Ecto neural progenitor cell (in vitro differentiated cells): ENCODE measurements around the gene SELP.
"Not testable (repeated sequence)": the region's sequence is repeated elsewhere in the genome, so short reads cannot be mapped to it uniquely, and the experiment has no call there.

ENCODE experiments used
- DNase-seq: peaks from one replicate; pipeline ENCODE4 v3.0.0-alpha.2; 2018; ENCODE audit warnings: low spot score

Gene SELP

DNA sequence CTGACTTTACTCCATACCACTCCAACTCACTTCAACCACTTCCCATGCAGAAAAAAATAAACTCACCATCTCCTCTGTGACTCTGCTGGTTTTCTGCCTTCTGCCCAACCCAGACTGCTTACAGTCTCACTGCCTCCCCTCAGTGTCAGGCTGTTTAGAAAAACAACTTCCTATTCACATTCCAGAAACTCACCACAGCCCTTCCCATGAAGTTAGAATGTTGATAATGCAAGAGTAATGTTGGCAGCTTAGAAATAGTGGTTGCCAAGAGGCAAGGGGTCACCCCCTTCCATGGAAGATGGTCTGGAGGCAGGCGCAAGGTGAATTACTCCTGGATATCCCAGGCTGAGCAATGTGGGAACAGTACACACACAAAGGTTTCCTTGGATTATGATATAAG, at the start of gene SELP:
SELP (minus strand) TSS at position 119 of the 400 bp plus-strand sequence; CDS start at position 69, 50 bp downstream.
- DNase-seq, result no peak

DNA sequence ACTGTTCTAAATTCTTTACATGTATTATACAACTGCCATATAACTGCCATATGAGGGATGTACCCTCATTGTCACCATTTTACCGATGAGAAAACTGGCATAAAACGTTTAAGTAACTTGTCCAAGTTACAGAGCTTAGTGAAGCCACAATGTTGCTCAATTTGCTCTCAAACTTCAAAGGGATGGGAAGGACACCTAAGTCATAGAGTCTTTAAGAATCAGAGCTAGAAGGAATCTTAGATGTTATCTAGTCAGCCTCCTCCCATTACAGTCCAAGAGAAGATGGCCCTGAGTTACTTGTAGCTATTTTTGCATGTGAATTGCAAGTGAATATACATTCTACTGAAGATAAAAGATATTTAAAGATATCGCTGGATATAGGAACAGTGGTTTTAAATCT, 49.8 kb upstream of the SELP start:
- no peak for DNase-seq

- no peak for DNase-seq
Observed at GRCh38 chr1:169676001-169676400, 46.1 kb upstream of the SELP start.

- DNase-seq, result no peak
Observed at GRCh38 chr1:169670836-169671235, 40.9 kb upstream of the SELP start.

DNA sequence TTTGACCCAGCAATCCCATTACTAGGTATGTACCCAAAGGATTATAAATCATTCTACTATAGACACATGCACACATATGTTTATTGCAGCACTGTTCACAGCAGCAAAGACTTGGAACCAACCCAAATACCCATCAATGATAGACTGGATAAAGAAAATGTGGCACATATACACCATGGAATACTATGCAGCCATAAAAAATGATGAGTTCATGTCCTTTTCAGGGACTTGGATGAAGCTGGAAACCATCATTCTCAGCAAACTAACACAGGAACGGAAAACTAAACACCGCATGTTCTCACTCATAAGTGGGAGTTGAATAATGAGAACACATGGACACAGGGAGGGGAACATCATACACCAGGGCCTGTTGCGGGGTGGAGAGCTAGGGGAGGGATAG, 40.3 kb upstream of the SELP start:
- DNase-seq, result not testable (repeated sequence)

DNA sequence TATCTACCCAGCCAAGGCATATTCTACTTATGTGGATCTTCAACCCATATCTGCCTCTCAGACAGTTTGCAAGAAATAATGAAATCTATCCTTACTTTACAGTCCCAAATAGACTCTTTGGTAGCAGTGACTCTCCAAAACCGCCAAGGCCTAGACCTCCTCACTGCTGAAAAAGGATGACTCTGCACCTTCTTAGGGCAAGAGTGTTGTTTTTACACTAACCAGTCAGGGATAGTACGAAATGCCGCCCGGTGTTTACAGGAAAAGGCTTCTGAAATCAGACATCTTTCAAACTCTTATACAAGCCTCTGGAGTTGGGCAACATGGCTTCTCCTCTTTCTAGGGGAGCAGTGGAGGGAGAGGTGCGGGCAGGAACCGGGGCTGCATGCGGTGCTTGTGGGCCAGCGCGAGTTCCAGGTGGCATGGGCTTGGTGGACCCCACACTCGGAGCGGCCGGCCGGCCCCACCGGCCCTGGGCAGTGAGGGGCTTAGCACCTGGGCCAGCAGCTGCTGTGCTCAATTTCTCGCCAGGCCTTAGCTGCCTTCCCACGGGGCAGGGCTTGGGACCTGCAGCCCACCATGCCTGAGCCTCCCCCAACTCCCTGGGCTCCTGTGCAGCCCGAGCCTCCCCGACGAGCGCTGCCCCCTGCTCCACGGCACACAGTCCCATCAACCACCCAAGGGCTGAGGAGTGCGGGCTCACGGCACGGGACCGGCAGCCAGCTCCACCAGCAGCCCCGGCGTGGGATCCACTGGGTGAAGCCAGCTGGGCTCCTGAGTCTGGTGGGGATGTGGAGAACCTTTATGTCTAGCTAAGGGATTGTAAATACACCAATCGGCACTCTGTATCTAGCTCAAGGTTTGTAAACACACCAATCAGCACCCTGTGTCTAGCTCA, 38.0 kb upstream of the SELP start:
- not testable (repeated sequence) for DNase-seq

DNA sequence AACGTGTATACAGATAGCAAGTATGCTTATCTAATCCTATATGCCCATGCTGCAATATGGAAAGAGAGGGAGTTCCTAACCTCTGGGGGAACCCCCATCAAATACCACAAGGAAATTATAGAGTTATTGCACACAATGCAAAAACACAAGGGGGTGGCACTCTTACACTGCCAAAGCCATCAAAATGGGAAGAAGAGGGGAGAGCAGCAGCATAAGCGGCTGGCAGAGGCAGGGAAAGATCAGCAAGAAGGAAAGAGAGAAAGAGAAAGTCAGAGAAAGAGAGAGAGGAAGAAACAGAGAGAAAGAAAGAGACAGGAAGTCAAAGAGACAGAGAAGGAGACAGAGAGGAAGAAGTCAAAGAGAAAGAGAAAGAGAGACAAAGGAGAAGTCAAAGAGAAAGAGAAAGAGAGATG, 37.3 kb upstream of the SELP start:
- DNase-seq, result not testable (repeated sequence)

- not testable (repeated sequence) for DNase-seq
Observed at GRCh38 chr1:169662680-169663079, 32.8 kb upstream of the SELP start.

DNA sequence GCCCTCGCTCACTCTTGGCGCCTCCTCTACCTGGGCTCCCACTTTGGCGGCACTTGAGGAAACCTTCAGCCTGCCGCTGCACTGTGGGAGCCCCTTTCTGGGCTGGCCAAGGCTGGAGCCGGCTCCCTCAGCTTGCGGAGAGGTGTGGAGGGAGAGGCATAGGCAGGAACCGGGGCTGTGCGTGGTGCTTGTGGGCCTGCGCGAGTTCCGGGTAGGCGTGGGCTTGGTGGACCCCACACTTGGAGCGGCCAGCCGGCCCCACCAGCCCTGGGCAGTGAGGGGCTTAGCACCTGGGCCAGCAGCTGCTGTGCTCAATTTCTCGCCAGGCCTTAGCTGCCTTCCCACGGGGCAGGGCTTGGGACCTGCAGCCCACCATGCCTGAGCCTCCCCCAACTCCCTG, 31.1 kb upstream of the SELP start:
- DNase-seq, result not testable (repeated sequence)

DNA sequence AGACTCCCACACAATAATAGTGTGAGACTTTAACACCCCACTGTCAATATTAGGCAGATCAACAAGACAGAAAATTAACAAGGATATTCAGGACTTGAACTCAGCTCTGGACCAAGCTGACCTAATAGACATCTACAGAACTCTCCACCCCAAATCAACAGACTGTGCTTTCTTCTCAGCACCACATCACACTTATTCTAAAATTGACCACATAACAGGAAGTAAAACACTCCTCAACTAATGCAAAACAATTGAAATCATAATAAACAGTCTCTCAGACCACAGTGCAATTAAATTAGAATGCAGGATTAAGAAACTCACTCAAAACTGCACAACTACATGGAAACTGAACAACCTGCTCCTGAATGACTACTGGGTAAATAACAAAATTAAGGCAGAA, 28.9 kb upstream of the SELP start:
- DNase-seq, result not testable (repeated sequence)

DNA sequence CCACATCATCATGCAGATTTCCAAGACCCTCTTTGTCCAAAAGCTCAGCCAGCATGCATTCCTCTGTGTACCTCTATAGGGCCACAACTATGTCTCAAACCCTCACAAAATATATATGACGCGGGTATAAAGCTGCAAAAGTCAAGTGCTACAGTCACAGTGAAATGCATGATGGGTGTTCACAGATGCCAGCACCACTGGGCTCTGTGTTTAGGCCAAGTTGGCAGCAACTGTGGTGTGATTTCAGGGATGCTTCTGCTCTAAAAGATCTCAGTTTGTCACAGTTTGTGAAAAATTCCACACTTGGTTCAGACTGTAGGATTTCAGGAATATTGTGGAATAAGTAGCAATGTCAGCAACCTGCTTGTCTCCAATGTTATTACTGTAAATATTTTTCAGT, 23.9 kb upstream of the SELP start:
- DNase-seq, result no peak

GRCh38 chr1:169651035-169651434, 21.1 kb upstream of the SELP start:
- DNase-seq, result no peak

DNA sequence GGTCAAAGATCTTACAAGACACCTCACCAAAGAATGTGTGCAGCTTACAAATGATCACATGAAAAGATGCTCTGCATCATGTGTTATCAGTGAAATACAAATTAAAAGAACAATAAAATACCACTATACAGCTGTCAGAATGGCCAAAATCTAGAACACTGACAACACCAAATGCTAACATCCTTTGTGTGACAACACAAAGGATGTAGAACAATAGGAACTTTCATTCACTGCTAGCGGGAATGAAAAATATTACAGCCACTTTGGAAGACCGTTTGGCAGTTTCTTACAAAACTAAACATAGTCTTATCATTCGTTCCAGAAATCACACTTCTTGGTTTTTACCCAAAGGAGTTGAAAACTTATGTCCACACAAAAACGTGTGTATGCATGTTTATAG, 20.6 kb upstream of the SELP start:
- DNase-seq, result no peak

DNA sequence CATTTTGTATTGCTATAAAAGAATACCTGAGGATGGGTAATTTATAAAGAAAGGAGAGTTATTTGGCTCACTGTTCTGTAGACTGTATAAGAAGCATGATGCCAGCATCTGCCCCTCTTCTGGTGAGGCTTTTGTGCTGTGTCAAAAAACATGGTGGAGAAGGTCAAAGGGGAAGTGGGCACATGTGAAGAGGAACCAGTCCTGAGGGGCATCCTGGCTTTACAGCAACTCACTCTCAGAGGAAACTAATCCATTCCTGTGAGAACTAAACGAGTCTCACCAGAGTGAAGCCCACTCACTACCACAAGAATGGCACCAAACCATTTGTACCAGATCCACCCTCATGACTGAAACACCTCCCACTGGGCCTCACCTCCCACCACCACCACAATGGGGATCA, 18.8 kb upstream of the SELP start:
- no peak for DNase-seq

GRCh38 chr1:169648187-169648586, 18.3 kb upstream of the SELP start:
- DNase-seq, result no peak

DNA sequence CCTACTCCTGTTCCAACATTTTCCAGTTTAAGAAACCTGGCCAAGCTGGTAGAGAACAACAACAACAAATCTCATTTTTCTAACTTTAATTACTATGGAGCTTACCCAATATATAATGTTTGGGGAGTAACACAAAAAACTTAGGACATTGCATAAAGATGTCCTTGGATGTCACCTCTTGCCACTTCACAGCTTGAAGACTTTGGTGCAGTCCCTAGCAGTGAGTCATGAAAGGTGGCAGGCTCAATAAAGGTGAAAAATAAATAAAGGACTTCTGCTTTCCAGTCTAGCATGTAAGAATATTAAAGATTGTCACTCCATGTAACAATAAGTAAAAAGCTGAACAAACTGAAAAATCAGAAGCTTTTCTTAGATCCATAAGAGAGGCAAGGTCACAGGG, 17.6 kb upstream of the SELP start:
- no peak for DNase-seq

GRCh38 chr1:169644297-169644696, 14.4 kb upstream of the SELP start:
- DNase-seq, result no peak

DNA sequence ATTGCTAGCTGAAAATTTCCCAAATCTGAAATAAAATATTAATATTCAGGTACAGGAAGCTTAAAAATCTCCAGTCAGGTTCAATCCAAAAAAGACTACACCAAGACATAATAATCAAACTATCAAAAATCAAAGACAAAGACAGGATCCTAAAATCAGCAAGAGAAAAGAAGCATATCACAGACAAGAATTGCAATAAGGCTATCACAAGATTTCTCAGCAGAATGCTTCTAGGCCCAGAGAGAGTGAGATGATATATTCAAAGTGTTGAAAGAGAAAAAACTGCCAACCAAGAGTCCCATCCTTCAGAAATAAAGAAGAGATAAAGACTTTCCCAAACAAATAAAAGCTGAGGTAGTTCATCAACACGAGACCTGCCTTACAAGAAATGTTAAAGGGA, 5.0 kb upstream of the SELP start:
- no peak for DNase-seq

- no peak for DNase-seq
Observed at GRCh38 chr1:169634145-169634544, 4.2 kb upstream of the SELP start.

GRCh38 chr1:169631249-169631648, 1.3 kb upstream of the SELP start:
- DNase-seq, result no peak

- no peak for DNase-seq
Observed at GRCh38 chr1:169624912-169625311, 5.0 kb downstream of the SELP start.

GRCh38 chr1:169624122-169624521, 5.8 kb downstream of the SELP start:
- DNase-seq, result no peak

DNA sequence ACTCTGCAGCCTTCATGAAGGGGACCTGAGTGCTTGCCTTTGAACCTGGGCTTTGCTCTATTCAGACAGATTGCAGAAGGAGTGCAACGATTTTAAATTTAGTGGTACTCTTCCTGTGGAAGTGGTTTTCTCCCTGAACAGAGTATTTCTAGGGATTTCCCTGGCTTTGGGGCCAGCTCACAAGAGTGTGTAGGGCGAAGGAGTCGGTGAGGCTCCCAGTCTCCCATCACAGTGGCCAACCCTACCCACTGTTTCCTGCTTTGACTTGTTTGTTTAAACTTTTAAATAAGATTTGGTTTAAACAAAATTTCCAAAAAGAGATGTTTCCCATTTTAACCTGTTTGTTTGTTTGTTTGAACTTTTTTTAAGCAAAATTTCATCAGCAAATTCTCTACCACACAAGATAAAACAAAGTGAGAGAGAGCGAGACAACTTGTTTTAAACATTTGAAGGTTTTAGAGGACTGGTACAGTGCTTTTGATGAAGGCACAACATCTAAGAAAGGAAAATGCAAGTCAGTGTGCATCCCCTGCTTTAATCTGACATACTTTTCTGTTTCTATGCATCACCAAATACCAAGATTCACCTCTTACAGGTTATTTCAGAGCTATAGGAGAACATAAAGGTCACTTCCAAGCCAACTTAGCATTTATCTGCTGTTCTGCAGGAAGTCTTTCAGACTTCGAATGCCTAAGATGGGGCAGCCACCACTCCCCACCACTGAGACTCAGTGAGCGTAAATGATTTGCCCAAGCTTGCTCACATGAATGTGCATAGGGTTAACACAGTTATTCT, 6.6 kb downstream of the SELP start:
- no peak for DNase-seq
